PFSK-1 (cell line): ENCODE results near the gene NKX6-1.

Experiments
- FOXP2 ChIP-seq: optimal IDR thresholded peaks from 2 replicates; pipeline ENCODE3; 2011; ENCODE audit warnings: borderline replicate concordance, control low read depth, inconsistent platforms; ENCODE audit not compliant: insufficient read depth; ENCODE audit errors: extremely low read length, extremely low read depth
- POLR2AphosphoS5 ChIP-seq: IDR thresholded peaks from 2 replicates; pipeline ENCODE4 v1.6.1; 2012; ENCODE audit warnings: low read depth, mild to moderate bottlenecking, control low read depth, low read length, moderate library complexity
- REST ChIP-seq, 2 experiments: IDR thresholded peaks; 2 replicates each; pipeline versions ENCODE4 v1.6.1 to v1.8.0; 2011 to 2012; ENCODE audit warnings: low read depth in 2 of 2, low read length in 2 of 2, control low read depth in 1 of 2, inconsistent platforms in 1 of 2, mild to moderate bottlenecking in 1 of 2, moderate library complexity in 1 of 2; ENCODE audit not compliant: insufficient read depth in 1 of 2
- SIN3A ChIP-seq: IDR thresholded peaks from 2 replicates; pipeline ENCODE4 v1.6.1; 2012; ENCODE audit warnings: mild to moderate bottlenecking, low read length, moderate library complexity, borderline replicate concordance; ENCODE audit not compliant: insufficient read depth
- TAF1 ChIP-seq: IDR thresholded peaks from 2 replicates; pipeline ENCODE4 v1.6.1; 2012; ENCODE audit warnings: low read length, control low read depth, borderline replicate concordance; ENCODE audit not compliant: insufficient read depth

NKX6-1 gene

DNA sequence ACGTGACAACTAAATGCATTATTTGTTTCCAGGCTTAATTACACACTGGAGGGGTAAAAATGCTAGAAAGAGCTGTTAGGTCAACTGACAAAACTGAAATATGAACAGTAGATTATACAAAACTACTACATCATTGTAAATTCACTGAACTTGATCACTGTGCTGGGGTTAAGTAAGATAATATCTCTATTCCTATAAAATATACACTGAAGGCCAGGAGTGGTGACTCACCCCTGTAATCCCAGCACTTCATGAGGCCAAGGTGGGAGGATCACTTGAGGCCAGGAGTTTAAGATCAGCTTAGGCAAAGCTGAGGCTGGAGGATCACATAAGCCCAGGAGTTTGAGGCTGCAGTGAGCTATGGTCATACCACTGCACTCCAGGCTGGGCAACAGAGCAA is 31.8 kb upstream of the NKX6-1 start:
- TF ChIP-seq SIN3A: no peak
- TF ChIP-seq POLR2AphosphoS5: no peak
- TF ChIP-seq REST (IDR thresholded peaks at IDR 0.05; ENCODE audit: insufficient read depth in 1 of 2, low read depth in 2 of 2, low read length in 2 of 2): no peak
- TF ChIP-seq FOXP2: no peak
- TF ChIP-seq TAF1: no peak

GRCh38 chr4:84530454-84530853 is 31.4 kb upstream of the NKX6-1 start:
- TF ChIP-seq FOXP2: no peak
- TF ChIP-seq TAF1: no peak
- TF ChIP-seq SIN3A: no peak
- no peak for TF ChIP-seq REST (IDR thresholded peaks at IDR 0.05; ENCODE audit: insufficient read depth in 1 of 2, low read depth in 2 of 2, low read length in 2 of 2)
- no peak for TF ChIP-seq POLR2AphosphoS5

GRCh38 chr4:84529169-84529751 is 30.2 kb upstream of the NKX6-1 start:
- TF ChIP-seq FOXP2: no peak
- no peak for TF ChIP-seq TAF1
- TF ChIP-seq SIN3A: no peak
- no peak for TF ChIP-seq POLR2AphosphoS5
- TF ChIP-seq REST (IDR thresholded peaks at IDR 0.05; ENCODE audit: insufficient read depth in 1 of 2, low read depth in 2 of 2, low read length in 2 of 2): no peak

DNA sequence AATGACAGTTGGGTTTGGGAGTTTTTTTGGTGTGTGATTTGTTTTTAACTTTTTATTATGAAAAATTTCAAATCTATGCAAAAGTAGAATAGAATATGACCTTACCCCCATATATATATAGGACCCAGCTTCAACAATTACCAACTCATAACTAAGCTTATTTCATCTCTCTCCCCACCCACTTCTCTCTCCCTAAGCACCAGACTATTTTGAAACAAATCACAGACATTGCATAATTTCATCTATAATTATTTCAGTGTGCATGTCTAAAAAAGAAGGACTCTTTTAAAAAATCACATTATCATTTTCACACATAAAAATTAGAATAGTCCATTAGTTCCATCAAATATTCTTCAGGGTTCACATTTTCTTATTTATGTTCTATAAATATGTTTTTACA is 28.3 kb upstream of the NKX6-1 start:
- TF ChIP-seq POLR2AphosphoS5 (no peak), SIN3A (no peak), REST (IDR thresholded peaks at IDR 0.05; ENCODE audit: insufficient read depth in 1 of 2, low read depth in 2 of 2, low read length in 2 of 2) (no peak), FOXP2 (no peak), TAF1 (no peak)

DNA sequence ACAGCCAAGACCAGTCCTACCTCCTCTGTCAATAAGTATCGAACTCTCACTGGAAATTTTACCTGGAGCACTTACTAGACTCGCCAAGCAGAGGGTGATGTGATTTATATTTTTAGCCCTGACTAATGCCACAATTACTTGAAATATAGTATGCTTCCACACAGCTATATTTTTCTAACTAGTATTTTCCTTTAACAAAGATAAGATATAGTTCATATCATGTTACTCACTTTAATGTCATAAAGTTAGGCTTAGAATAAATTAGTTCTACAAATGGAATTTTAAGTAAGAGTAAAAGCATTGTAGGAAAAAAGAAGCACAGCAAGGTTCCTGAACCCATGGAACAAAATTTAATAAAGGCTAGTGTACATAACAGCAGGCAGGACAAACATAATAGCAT is 16.0 kb upstream of the NKX6-1 start:
- no peak for TF ChIP-seq SIN3A
- TF ChIP-seq POLR2AphosphoS5: no peak
- TF ChIP-seq TAF1: no peak
- TF ChIP-seq REST (IDR thresholded peaks at IDR 0.05; ENCODE audit: insufficient read depth in 1 of 2, low read depth in 2 of 2, low read length in 2 of 2): no peak
- no peak for TF ChIP-seq FOXP2
